ENCODE measurements around the gene SLC24A3.

GRCh38 chr20:19482726-19483125 is 270.3 kb downstream of the SLC24A3 start:
- TF ChIP-seq CTCF (conservative IDR thresholded peaks at IDR 0.05; ENCODE audit: low read length) (no peak), EZH2phosphoT487 (IDR thresholded peaks at IDR 0.05; ENCODE audit: borderline replicate concordance, low read depth, low read length) (no peak)

Data from OCI-LY7 (cell line).